ENCODE results near the gene RCCD1. TPM values are rescaled to one million over a fixed set of nuclear protein-coding genes. Genes with fewer than 3 reads are reported as not detected.
A peak's percentile ranks its signal among the peaks of the same experiment; 100 is the strongest.

The RCCD1 gene
- total RNA-seq, 1 experiment from 2014 or later = 25.3 TPM

- peaks cover 29% of the 10 kb centered on the region for H3K79me2 ChIP-seq (ENCODE audit: low read length)
- peak overlapping the region; percentile 93 for H3K4me2 ChIP-seq (ENCODE audit: low read depth, low read length, poor library complexity, severe bottlenecking)
- peak overlapping the region; percentile 94 for H3K4me3 ChIP-seq (ENCODE audit: low read length)
- no peak overlapping the region; the same call in 1 of the 2 replicates for H2AFZ ChIP-seq (ENCODE audit: low read length)
- peak overlapping the region; percentile 98 for H3K9ac ChIP-seq (ENCODE audit: low read length)
- H3K9me2 ChIP-seq (replicated peaks; ENCODE audit: insufficient read depth, low read length) = no peaks in the 10 kb centered on the region
- H3K9me3 ChIP-seq (ENCODE audit: low read length) = no peaks in the 10 kb centered on the region
- H3K27ac ChIP-seq (ENCODE audit: low read length) = peak overlapping the region; percentile 50; the same call in 1 of the 2 replicates
- peaks cover 4% of the 10 kb centered on the region for H3K36me3 ChIP-seq (ENCODE audit: insufficient read depth, low read length)
- peak; percentile 96 for DNase-seq
- H3K4me1 ChIP-seq (ENCODE audit: low read length) = peaks cover 51% of the 10 kb centered on the region
- H4K20me1 ChIP-seq (ENCODE audit: insufficient read depth, low read depth, low read length) = no peaks in the 10 kb centered on the region
- no peaks in the 10 kb centered on the region for H3K27me3 ChIP-seq (ENCODE audit: low read length)
Observed at GRCh38 chr15:90934256-90934948, 20.3 kb upstream of the RCCD1 start.

GRCh38 chr15:90934949-90935751, 19.5 kb upstream of the RCCD1 start, which contains the start of gene UNC45A:
Gene UNC45A (plus strand): TSS chr15:90935285. CDS start chr15:90935325, 40 bp downstream.
- DNase-seq = peak; percentile 98
- H3K27ac ChIP-seq (ENCODE audit: low read length) = peak within 1 kb of the TSS; percentile 55; the same call in 1 of the 2 replicates
- H3K36me3 ChIP-seq (ENCODE audit: insufficient read depth, low read length) = peaks cover 11% of the 10 kb centered on the region
- no peaks in the 10 kb centered on the region for H3K9me2 ChIP-seq (replicated peaks; ENCODE audit: insufficient read depth, low read length)
- peak within 1 kb of the TSS; percentile 94 for H3K4me3 ChIP-seq (ENCODE audit: low read length)
- no peaks in the 10 kb centered on the region for H3K27me3 ChIP-seq (ENCODE audit: low read length)
- H3K4me2 ChIP-seq (ENCODE audit: low read depth, low read length, poor library complexity, severe bottlenecking) = peak within 1 kb of the TSS; percentile 93
- peak within 1 kb of the TSS; percentile 92 for H2AFZ ChIP-seq (ENCODE audit: low read length)
- H3K4me1 ChIP-seq (ENCODE audit: low read length) = peaks cover 51% of the 10 kb centered on the region
- H3K9ac ChIP-seq (ENCODE audit: low read length) = peak within 1 kb of the TSS; percentile 98
- no peaks in the 10 kb centered on the region for H4K20me1 ChIP-seq (ENCODE audit: insufficient read depth, low read depth, low read length)
- peaks cover 26% of the 10 kb centered on the region for H3K79me2 ChIP-seq (ENCODE audit: low read length)
- no peaks in the 10 kb centered on the region for H3K9me3 ChIP-seq (ENCODE audit: low read length)

- peak overlapping the region; percentile 93 for H3K4me2 ChIP-seq (ENCODE audit: low read depth, low read length, poor library complexity, severe bottlenecking)
- peak overlapping the region; percentile 94; the same call in 1 of the 2 replicates for H3K4me3 ChIP-seq (ENCODE audit: low read length)
- H3K9ac ChIP-seq (ENCODE audit: low read length) = peak overlapping the region; percentile 98
- H3K4me1 ChIP-seq (ENCODE audit: low read length) = peaks cover 40% of the 10 kb centered on the region
- H3K9me3 ChIP-seq (ENCODE audit: low read length) = no peaks in the 10 kb centered on the region
- no peak overlapping the region for H3K27ac ChIP-seq (ENCODE audit: low read length)
- H2AFZ ChIP-seq (ENCODE audit: low read length) = no peak overlapping the region
- DNase-seq = no peak
- no peaks in the 10 kb centered on the region for H3K27me3 ChIP-seq (ENCODE audit: low read length)
- H4K20me1 ChIP-seq (ENCODE audit: insufficient read depth, low read depth, low read length) = no peaks in the 10 kb centered on the region
- H3K36me3 ChIP-seq (ENCODE audit: insufficient read depth, low read length) = peaks cover 17% of the 10 kb centered on the region
- no peaks in the 10 kb centered on the region for H3K9me2 ChIP-seq (replicated peaks; ENCODE audit: insufficient read depth, low read length)
- H3K79me2 ChIP-seq (ENCODE audit: low read length) = peaks cover 20% of the 10 kb centered on the region
Observed at GRCh38 chr15:90936823-90937222, 17.9 kb upstream of the RCCD1 start.

GRCh38 chr15:90938261-90938660, 16.4 kb upstream of the RCCD1 start:
- no peaks in the 10 kb centered on the region for H3K9me2 ChIP-seq (replicated peaks; ENCODE audit: insufficient read depth, low read length)
- peaks cover 17% of the 10 kb centered on the region for H3K36me3 ChIP-seq (ENCODE audit: insufficient read depth, low read length)
- no peak overlapping the region for H3K9ac ChIP-seq (ENCODE audit: low read length)
- no peak for DNase-seq
- peaks cover 20% of the 10 kb centered on the region for H3K79me2 ChIP-seq (ENCODE audit: low read length)
- no peaks in the 10 kb centered on the region for H4K20me1 ChIP-seq (ENCODE audit: insufficient read depth, low read depth, low read length)
- H3K4me2 ChIP-seq (ENCODE audit: low read depth, low read length, poor library complexity, severe bottlenecking) = no peak overlapping the region
- H3K27me3 ChIP-seq (ENCODE audit: low read length) = no peaks in the 10 kb centered on the region
- no peaks in the 10 kb centered on the region for H3K9me3 ChIP-seq (ENCODE audit: low read length)
- H3K4me1 ChIP-seq (ENCODE audit: low read length) = peaks cover 31% of the 10 kb centered on the region
- no peak overlapping the region for H3K27ac ChIP-seq (ENCODE audit: low read length)
- H3K4me3 ChIP-seq (ENCODE audit: low read length) = no peak overlapping the region
- H2AFZ ChIP-seq (ENCODE audit: low read length) = no peak overlapping the region

GRCh38 chr15:90939756-90940155, 14.9 kb upstream of the RCCD1 start:
- Histone ChIP-seq H3K4me2 (ENCODE audit: low read depth, low read length, poor library complexity, severe bottlenecking) (no peak overlapping the region), H4K20me1 (ENCODE audit: insufficient read depth, low read depth, low read length) (no peaks in the 10 kb centered on the region), H3K27me3 (ENCODE audit: low read length) (no peaks in the 10 kb centered on the region), H3K4me3 (ENCODE audit: low read length) (no peak overlapping the region), H3K27ac (ENCODE audit: low read length) (no peak overlapping the region), H3K79me2 (ENCODE audit: low read length) (peaks cover 20% of the 10 kb centered on the region), H3K9ac (ENCODE audit: low read length) (no peak overlapping the region), H3K36me3 (ENCODE audit: insufficient read depth, low read length) (peaks cover 17% of the 10 kb centered on the region), H3K9me3 (ENCODE audit: low read length) (no peaks in the 10 kb centered on the region), H3K4me1 (ENCODE audit: low read length) (peaks cover 17% of the 10 kb centered on the region), H2AFZ (ENCODE audit: low read length) (no peak overlapping the region), H3K9me2 (replicated peaks; ENCODE audit: insufficient read depth, low read length) (no peaks in the 10 kb centered on the region)
- no peak for DNase-seq

GRCh38 chr15:90941038-90941437, 13.6 kb upstream of the RCCD1 start:
- Histone ChIP-seq H3K36me3 (ENCODE audit: insufficient read depth, low read length) (peaks cover 22% of the 10 kb centered on the region), H3K79me2 (ENCODE audit: low read length) (peaks cover 11% of the 10 kb centered on the region), H3K27me3 (ENCODE audit: low read length) (no peaks in the 10 kb centered on the region), H3K9me2 (replicated peaks; ENCODE audit: insufficient read depth, low read length) (no peaks in the 10 kb centered on the region), H3K4me3 (ENCODE audit: low read length) (no peak overlapping the region), H3K4me1 (ENCODE audit: low read length) (peaks cover 10% of the 10 kb centered on the region), H3K4me2 (ENCODE audit: low read depth, low read length, poor library complexity, severe bottlenecking) (no peak overlapping the region), H3K27ac (ENCODE audit: low read length) (no peak overlapping the region), H2AFZ (ENCODE audit: low read length) (no peak overlapping the region), H4K20me1 (ENCODE audit: insufficient read depth, low read depth, low read length) (no peaks in the 10 kb centered on the region), H3K9ac (ENCODE audit: low read length) (no peak overlapping the region), H3K9me3 (ENCODE audit: low read length) (no peaks in the 10 kb centered on the region)
- no peak for DNase-seq

- Histone ChIP-seq H3K9me2 (replicated peaks; ENCODE audit: insufficient read depth, low read length) (no peaks in the 10 kb centered on the region), H3K9ac (ENCODE audit: low read length) (no peak overlapping the region), H3K27me3 (ENCODE audit: low read length) (no peaks in the 10 kb centered on the region), H4K20me1 (ENCODE audit: insufficient read depth, low read depth, low read length) (no peaks in the 10 kb centered on the region), H3K79me2 (ENCODE audit: low read length) (no peaks in the 10 kb centered on the region), H3K4me1 (ENCODE audit: low read length) (no peaks in the 10 kb centered on the region), H3K4me3 (ENCODE audit: low read length) (no peak overlapping the region), H3K36me3 (ENCODE audit: insufficient read depth, low read length) (peaks cover 22% of the 10 kb centered on the region), H3K27ac (ENCODE audit: low read length) (no peak overlapping the region), H3K4me2 (ENCODE audit: low read depth, low read length, poor library complexity, severe bottlenecking) (no peak overlapping the region), H2AFZ (ENCODE audit: low read length) (no peak overlapping the region), H3K9me3 (ENCODE audit: low read length) (no peaks in the 10 kb centered on the region)
- DNase-seq = no peak
Observed at GRCh38 chr15:90942354-90943120, 12.1 kb upstream of the RCCD1 start.

- no peaks in the 10 kb centered on the region for H3K4me1 ChIP-seq (ENCODE audit: low read length)
- no peak overlapping the region for H3K9ac ChIP-seq (ENCODE audit: low read length)
- no peak overlapping the region for H3K4me3 ChIP-seq (ENCODE audit: low read length)
- no peaks in the 10 kb centered on the region for H3K27me3 ChIP-seq (ENCODE audit: low read length)
- H3K27ac ChIP-seq (ENCODE audit: low read length) = no peak overlapping the region
- H4K20me1 ChIP-seq (ENCODE audit: insufficient read depth, low read depth, low read length) = no peaks in the 10 kb centered on the region
- no peak overlapping the region for H3K4me2 ChIP-seq (ENCODE audit: low read depth, low read length, poor library complexity, severe bottlenecking)
- no peak overlapping the region for H2AFZ ChIP-seq (ENCODE audit: low read length)
- DNase-seq = no peak
- H3K9me2 ChIP-seq (replicated peaks; ENCODE audit: insufficient read depth, low read length) = no peaks in the 10 kb centered on the region
- no peaks in the 10 kb centered on the region for H3K79me2 ChIP-seq (ENCODE audit: low read length)
- no peaks in the 10 kb centered on the region for H3K9me3 ChIP-seq (ENCODE audit: low read length)
- H3K36me3 ChIP-seq (ENCODE audit: insufficient read depth, low read length) = peaks cover 14% of the 10 kb centered on the region
Observed at GRCh38 chr15:90945091-90945490, 9.6 kb upstream of the RCCD1 start.
